IPS-18c (cell line): ENCODE results near the gene OGFOD2.
A peak's percentile ranks its signal among the peaks of the same experiment; 100 is the strongest.

Experiments used
- H3K4me3 ChIP-seq: 2 replicates; pipeline ENCODE4 v1.7.0; 2013; ENCODE audit warnings: low read depth, mild to moderate bottlenecking, low read length, moderate library complexity; ENCODE audit not compliant: insufficient read depth
- H3K9me3 ChIP-seq: one replicate; pipeline ENCODE4 v1.6.1; 2013; ENCODE audit warnings: mild to moderate bottlenecking, low read length, moderate library complexity; ENCODE audit not compliant: control insufficient read depth, insufficient read depth

Gene OGFOD2

GRCh38 chr12:122966743-122967550 is 8.1 kb upstream of the OGFOD2 start:
- H3K4me3 ChIP-seq: no peak overlapping the region

GRCh38 chr12:122968104-122968503 is 6.9 kb upstream of the OGFOD2 start:
- H3K9me3 ChIP-seq: no peaks in the 10 kb centered on the region
- H3K4me3 ChIP-seq: no peak overlapping the region

More at GRCh38 chr12:122966743-122967550, 8.1 kb upstream of the OGFOD2 start:
- H3K9me3 ChIP-seq: no peaks in the 10 kb centered on the region

DNA sequence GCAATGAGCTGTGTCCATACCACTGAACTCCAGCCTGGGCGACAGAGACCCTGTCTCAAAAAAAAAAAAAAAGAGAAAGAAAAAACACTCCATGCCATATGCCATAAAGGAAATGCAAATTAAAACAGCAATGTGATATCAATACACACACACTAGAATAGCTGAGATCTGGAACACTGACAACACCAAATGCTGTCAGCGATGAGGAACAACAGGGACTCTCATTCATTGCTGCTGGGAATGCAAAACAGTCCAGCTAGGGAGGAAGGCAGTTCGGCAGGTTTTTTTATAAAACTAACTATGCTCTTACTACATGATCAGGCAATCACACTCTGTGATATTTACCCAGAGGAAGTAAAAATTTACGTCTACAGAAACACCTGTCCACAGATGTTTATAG is 5.4 kb upstream of the OGFOD2 start:
- no peak overlapping the region for H3K4me3 ChIP-seq
- no peaks in the 10 kb centered on the region for H3K9me3 ChIP-seq

DNA sequence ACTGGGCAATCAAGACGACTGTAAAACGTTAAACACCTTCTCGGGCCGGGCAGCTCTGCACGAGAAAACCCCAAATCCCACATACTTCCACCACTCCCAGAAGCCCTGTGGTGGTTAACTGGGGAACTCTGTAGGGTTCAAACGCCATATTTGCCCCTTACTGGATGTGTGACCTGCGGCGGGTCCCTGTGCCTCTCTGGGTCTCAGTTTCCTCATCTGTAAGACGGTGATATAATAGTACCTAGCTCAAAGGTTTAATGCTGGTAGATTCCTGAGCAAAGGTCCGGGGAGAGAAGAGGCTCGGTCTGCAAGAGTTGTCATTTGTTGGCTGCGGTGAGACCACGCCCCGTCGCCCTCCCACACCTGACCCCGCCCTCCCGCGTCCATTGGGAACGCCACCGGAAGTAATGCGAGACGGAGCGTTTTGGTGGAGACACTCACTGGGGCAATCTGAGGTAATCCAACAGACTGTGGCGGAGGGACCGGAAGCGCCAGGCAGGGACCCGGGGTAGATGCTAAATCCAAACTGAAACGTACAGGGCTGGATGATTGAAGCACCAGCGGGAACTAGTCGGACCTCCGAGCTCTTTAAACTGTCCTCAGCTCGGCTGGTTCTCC is 661 bp upstream of the OGFOD2 start:
- H3K4me3 ChIP-seq: peak overlapping the region; percentile 97
- no peaks in the 10 kb centered on the region for H3K9me3 ChIP-seq

DNA sequence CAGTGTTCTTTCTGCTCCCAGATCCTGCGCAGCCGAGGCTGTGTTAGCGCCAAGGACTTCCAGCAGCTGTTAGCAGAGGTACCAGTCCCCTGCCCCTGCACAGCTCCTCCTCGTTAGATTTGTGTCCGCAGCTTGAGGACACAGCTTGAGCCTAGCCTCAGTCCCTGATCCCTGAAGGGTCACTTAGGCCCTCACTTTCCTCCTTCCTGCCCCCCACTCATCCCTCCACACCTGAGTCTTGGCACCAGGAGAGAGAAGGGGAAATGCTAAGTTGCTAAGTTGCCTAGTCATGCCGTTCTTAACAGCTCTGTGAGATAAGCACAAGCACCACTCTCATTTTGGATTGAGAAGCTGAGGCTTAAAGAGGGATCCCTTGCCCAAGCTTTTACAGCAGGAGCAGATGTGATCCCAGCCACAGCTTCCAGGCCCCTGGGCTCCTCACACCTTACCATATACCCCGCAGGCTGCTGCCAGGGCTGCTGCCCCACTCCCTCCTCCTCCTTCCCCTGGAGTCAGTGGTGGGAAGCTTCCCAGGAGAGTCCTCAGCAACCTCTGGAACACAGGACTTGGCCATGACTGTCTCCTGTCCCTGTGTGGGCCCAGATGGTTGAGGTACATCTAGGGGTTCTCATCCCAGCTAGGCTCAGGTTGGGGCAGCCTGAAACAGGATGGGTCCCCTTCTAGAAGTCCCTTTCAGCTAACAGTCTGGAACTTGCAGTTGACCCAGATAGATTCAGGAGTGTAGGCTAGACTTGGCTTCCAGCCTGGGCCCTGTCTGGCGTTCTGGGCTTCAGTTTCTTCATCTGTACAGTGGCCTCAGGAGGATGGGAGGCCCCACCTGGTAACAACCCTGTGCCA is 975 bp downstream of the OGFOD2 start:
- Histone ChIP-seq H3K9me3 (no peaks in the 10 kb centered on the region), H3K4me3 (peak overlapping the region; percentile 97)

DNA sequence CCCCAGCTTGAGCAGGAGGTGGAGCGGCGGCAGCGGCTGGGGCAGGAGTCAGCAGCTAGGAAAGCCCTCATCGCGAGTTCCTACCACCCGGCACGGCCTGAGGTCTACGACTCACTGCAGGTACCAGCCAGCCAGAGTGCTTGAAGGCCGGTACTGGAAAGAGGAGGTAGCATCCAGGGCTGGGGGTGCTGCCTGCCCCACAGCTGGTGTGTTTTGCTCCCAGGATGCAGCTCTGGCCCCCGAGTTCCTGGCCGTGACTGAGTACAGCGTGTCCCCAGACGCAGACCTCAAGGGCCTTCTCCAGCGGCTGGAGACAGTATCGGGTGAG is 1.6 kb downstream of the OGFOD2 start:
- Histone ChIP-seq H3K4me3 (no peak overlapping the region), H3K9me3 (no peaks in the 10 kb centered on the region)

DNA sequence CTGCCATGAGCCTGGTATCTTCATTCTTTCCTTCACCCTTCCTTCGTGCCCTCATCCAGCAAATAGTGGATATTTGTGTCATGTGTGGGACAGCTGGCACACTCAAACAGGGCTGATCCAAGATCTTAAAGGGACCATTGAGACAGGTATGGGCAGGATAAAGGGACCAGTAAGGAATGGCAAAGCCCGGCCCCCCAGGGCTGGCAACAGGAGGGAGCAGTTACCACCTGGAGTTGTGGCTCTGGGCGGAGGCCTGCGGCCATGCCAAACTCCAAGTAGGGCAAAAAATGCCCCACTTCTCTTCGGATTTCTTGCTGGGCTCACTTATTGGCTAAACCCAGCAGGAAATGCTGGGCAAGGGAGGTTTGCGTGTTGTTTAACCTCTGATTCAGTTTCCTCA is 2.1 kb downstream of the OGFOD2 start:
- H3K4me3 ChIP-seq: no peak overlapping the region
- H3K9me3 ChIP-seq: no peaks in the 10 kb centered on the region

DNA sequence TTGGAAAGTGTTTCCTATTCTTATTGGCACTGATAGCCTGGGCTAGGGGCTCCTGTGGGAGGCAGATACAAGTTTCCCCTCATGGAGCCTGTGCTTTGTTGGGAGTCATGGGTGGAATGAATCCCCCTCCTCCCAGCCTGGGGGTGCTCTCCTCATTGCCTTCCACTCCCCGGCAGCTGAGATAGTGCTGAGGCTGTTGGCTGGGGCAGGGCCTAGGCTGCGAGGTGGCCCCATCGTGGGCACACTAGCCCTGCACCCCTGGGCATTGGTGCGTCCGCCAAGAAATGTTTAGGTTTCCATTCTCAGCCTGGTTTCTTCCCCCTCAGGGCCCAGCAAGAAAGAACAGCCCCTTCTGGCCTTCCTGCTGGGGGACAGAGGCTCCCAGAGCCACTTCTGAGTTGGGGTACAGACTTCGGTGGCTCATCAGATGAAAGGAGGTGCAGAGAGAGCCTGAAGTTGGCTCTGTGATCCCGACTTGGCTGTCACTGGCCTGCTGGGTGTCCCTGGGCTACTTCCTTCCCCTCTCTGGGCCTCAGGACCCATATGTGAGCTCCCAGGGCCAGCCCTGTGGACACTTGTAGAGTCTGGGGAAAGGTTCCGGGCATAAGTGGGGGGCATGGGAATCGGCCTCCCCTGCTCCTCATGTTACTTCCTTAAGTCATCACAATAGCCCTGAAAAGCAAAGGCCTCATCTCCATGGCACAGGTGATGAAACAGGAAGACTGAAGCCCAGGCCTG is 2.8 kb downstream of the OGFOD2 start:
- Histone ChIP-seq H3K4me3 (no peak overlapping the region), H3K9me3 (no peaks in the 10 kb centered on the region)

DNA sequence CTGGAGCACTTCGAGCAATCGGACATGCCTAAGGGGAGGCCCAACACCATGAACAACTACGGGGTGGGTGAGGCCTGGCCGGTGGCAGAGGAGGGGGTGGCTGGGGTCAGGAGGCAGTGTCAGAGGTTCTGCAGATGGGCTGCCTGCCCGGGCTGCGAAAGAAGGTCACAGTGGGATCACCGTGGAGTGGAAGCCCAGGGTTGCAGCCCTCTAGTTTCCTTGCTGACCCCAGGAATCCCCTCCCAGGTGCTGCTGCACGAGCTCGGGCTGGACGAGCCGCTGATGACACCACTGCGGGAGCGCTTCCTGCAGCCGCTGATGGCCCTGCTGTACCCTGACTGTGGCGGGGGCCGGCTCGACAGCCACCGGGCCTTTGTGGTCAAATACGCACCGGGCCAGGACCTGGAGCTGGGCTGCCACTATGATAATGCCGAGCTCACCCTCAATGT is 3.5 kb downstream of the OGFOD2 start:
- no peak overlapping the region for H3K4me3 ChIP-seq
- no peaks in the 10 kb centered on the region for H3K9me3 ChIP-seq

GRCh38 chr12:122979001-122979907 is 4.2 kb downstream of the OGFOD2 start:
- Histone ChIP-seq H3K4me3 (peak overlapping the region; percentile 93), H3K9me3 (no peaks in the 10 kb centered on the region)

DNA sequence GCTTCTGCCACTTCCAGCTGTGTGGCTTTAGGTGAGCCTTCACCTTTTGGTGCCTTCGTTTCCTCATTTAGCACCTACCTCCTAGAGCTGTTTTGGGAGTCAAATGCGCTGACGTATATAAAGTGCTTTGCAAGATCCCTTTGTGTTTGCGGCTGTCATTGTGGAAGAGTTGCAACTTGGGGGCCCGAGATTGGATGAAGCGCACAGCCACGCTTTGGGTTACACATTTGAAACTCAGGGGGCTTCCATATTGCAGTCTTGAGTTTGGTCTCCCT is 4.8 kb downstream of the OGFOD2 start:
- Histone ChIP-seq H3K4me3 (peak overlapping the region; percentile 93), H3K9me3 (no peaks in the 10 kb centered on the region)

GRCh38 chr12:122980183-122981035 is 5.4 kb downstream of the OGFOD2 start, which contains the start of gene ARL6IP4:
TSS of gene ARL6IP4 (plus strand) at chr12:122980681. CDS start at chr12:122981140, 459 bp downstream.
- Histone ChIP-seq H3K4me3 (peak within 1 kb of the TSS; percentile 93), H3K9me3 (no peaks in the 10 kb centered on the region)

- peak overlapping the region; percentile 93 for H3K4me3 ChIP-seq
- H3K9me3 ChIP-seq: no peaks in the 10 kb centered on the region
Observed at GRCh38 chr12:122981036-122981471, 6.0 kb downstream of the OGFOD2 start.

DNA sequence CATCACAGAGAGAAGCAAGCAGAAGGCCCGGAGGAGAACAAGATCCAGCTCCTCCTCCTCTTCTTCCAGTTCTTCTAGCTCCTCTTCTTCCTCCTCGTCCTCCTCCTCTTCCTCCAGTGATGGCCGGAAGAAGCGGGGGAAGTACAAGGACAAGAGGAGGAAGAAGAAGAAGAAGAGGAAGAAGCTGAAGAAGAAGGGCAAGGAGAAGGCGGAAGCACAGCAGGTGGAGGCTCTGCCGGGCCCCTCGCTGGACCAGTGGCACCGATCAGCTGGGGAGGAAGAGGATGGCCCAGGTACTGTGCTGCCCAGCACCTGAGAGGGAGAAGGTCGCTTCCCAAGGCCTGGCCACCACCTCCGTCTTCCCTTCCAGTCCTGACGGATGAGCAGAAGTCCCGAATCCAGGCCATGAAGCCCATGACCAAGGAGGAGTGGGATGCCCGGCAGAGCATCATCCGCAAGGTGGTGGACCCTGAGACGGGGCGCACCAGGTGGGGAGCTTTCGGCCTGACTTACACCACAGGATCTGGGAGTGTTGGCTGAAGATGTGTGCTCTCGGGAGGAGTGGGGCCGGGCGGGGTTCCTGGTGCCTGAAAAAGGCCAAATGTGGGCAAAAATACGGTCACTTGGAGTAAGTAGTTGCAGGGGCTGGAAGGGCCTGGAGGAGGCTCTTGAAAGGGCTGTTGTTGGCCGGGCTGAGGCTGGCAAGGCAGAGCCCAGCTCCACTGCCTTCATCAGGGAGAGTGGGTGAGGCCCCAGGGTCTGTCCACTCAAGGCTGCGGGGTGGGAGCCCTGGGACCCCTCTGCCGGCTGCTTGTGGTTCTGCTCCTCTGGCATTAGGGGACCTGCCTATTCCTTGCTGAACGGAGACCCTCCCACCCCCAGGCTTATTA is 6.8 kb downstream of the OGFOD2 start:
- Histone ChIP-seq H3K9me3 (no peaks in the 10 kb centered on the region), H3K4me3 (peak overlapping the region; percentile 93)

DNA sequence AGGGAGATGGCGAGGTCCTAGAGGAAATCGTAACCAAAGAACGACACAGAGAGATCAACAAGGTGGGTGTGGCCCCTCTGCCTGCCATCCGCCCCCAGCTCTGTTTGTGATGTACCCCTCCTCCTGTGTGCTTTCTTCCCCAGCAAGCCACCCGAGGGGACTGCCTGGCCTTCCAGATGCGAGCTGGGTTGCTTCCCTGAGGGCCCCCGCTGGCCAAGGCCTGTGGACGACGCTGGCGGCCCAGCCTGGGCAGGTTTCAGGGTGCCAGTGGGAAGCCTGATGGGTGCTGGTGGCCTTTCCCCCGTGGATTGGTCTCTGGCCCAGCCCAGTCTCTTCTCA is 7.4 kb downstream of the OGFOD2 start:
- H3K9me3 ChIP-seq: no peaks in the 10 kb centered on the region
- no peak overlapping the region for H3K4me3 ChIP-seq
